ENCODE measurements around the gene CFLAR. TPM values are rescaled to one million over a fixed set of nuclear protein-coding genes. Genes with fewer than 3 reads are reported as not detected.

CFLAR gene
- total RNA-seq (2022; extraction: Qiagen RNA extraction), result 86.9 to 124 TPM (median 99.4 TPM) in 5 replicates

DNA sequence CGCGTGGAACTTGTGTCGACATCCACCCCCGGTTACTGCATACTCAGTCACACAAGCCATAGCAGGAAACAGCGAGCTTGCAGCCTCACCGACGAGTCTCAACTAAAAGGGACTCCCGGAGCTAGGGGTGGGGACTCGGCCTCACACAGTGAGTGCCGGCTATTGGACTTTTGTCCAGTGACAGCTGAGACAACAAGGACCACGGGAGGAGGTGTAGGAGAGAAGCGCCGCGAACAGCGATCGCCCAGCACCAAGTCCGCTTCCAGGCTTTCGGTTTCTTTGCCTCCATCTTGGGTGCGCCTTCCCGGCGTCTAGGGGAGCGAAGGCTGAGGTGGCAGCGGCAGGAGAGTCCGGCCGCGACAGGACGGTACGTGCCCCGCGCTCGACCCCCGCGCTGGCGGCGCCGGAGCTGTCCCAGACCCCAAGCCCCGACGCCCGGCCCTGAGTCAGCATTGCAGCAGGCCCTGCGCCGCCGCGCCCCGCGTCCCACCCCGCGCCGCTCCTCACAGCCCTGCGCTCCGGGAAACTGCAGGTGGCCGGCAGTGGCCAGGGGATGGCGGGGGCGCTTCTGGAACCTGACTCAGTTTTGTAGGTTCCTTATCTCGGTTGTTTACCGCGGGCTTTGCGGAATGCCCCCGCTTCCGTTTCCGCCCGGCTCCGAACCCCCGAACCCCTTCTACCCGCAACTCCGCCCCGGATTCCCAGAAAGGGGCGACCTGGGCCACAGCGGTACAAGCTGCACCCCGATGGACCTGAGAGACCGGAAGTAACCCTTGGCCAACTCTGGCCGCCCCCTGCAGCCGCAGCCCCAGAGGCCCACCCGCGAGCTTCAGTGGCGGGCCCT lies at the start of gene CFLAR:
CFLAR (plus strand) TSS at position 50 of the 844 bp plus-strand sequence. CDS start 13,702 bp downstream, outside the sequence.

GRCh38 chr2:201071479-201072200 lies 44.3 kb upstream of the CFLAR start, which contains the start of the genes HYCC2 and NDUFB3:
Gene HYCC2, minus strand, starts transcription at chr2:201071671. Its CDS starts 47,662 bp downstream, at chr2:201024009.
Gene NDUFB3, plus strand, starts transcription at chr2:201072001. Its CDS starts 6,882 bp downstream, at chr2:201078883.

DNA sequence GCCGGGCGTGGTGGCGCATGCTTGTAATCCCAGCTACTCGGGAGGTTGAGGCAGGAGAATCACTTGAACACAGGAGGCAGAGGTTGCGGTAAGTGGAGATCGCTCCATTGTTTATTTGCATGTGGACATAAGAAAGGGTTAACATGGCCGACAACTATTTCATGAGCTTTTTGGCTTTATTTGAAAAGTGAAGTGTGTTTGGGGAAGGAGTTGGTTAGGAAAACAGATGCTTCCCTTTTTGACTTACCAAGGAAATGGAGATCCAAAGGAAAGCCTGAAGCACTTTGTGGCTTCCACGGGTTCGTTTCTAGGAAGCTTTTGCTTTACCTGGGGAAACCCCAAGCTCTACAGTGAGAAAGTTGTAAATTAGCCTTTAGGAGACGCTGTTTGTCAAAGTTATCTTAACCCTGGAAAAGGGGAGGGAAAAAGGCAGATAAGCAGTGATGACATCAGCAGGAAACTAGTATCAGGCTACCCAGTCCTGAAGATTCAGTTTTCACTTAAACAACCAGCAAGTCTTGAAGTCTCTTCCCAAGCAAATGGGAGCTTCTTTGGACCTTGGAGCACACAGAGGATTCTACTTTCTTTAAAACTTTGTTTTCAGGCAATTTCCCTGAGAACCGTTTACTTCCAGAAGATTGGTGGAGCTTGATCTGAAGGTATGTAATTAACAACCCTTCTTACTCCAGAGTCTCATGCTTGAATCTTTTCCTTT lies 66.8 kb downstream of the CFLAR start, which contains the start of gene CASP10:
CASP10 (plus strand) TSS at position 492 of the 715 bp plus-strand sequence. CDS start 2,637 bp downstream, outside the sequence.

Other genes with a start within 250 kb of the CFLAR start
- gene PPIL3, start 227.1 kb upstream of the CFLAR start, total RNA-seq (2022; extraction: Qiagen RNA extraction), result 18.2 to 25.2 TPM (median 24.0 TPM) in 5 replicates
- gene NIF3L1, start 226.8 kb upstream of the CFLAR start, total RNA-seq (2022; extraction: Qiagen RNA extraction), result 34.2 to 41.8 TPM (median 34.7 TPM) in 5 replicates
- gene ORC2, start 152.5 kb upstream of the CFLAR start, total RNA-seq (2022; extraction: Qiagen RNA extraction), result 12.0 to 14.9 TPM (median 13.0 TPM) in 5 replicates
- gene HYCC2, start 44.5 kb upstream of the CFLAR start, total RNA-seq (2022; extraction: Qiagen RNA extraction), result 3.1 to 6.1 TPM (median 5.1 TPM) in 5 replicates
- gene NDUFB3, start 44.2 kb upstream of the CFLAR start, total RNA-seq (2022; extraction: Qiagen RNA extraction), result 120 to 147 TPM (median 137 TPM) in 5 replicates
- 1.8 to 2.4 TPM (median 1.9 TPM) in 5 replicates for gene CASP10, start 67.0 kb downstream of the CFLAR start, total RNA-seq (2022; extraction: Qiagen RNA extraction)
- 27.5 to 33.9 TPM (median 29.3 TPM) in 5 replicates for gene CASP8, start 144.4 kb downstream of the CFLAR start, total RNA-seq (2022; extraction: Qiagen RNA extraction)
- gene FLACC1, start 241.2 kb downstream of the CFLAR start, total RNA-seq (2022; extraction: Qiagen RNA extraction), result 0.14 to 0.20 TPM (median 0.17 TPM) in 3 of 5 replicates, not detected in the others

Measured in A549 treated with AZD2906 at 1 μM for 4 hours (cell line).